HEK293 (cell line): ENCODE data around the gene RPRD1A.

ENCODE experiments used
- ELK4 ChIP-seq: IDR thresholded peaks from 2 replicates; pipeline ENCODE4 v1.6.1; 2011; ENCODE audit warnings: mild to moderate bottlenecking, low read depth, low read length, borderline replicate concordance
- ZBTB7A ChIP-seq: fragments of 450-650 bp; formaldehyde crosslinking; IDR thresholded peaks from 2 replicates; pipeline ENCODE4 v1.5.1; 2016; ENCODE audit warnings: low read depth, missing biosample characterization, missing genetic modification characterization
- ZNF121 ChIP-seq: fragments of 450-650 bp; formaldehyde crosslinking; IDR thresholded peaks from 2 replicates; pipeline ENCODE4 v1.5.1; 2016; ENCODE audit warnings: missing biosample characterization, missing genetic modification characterization
- ZNF274 ChIP-seq, 2 experiments: fragments of 200-500 bp in 1 of 2; fragments of 450-650 bp in 1 of 2; sonication (Bioruptor generic) in 1 of 2; formaldehyde crosslinking in 1 of 2; IDR thresholded peaks; 2 replicates each; pipeline versions ENCODE4 v1.5.1 to v1.6.1; 2014 to 2016; ENCODE audit warnings: borderline replicate concordance in 1 of 2, inconsistent platforms in 1 of 2, low read length in 1 of 2, missing biosample characterization in 1 of 2, missing genetic modification characterization in 1 of 2
- ZNF529 ChIP-seq: fragments of 450-650 bp; formaldehyde crosslinking; IDR thresholded peaks from 2 replicates; pipeline ENCODE4 v1.5.1; 2017; ENCODE audit warnings: missing genetic modification characterization, missing biosample characterization; ENCODE audit not compliant: insufficient replicate concordance
- ZNF558 ChIP-seq: fragments of 450-650 bp; formaldehyde crosslinking; IDR thresholded peaks from 2 replicates; pipeline ENCODE4 v1.5.1; 2016; ENCODE audit warnings: missing biosample characterization, missing genetic modification characterization
- ZNF560 ChIP-seq: fragments of 450-650 bp; formaldehyde crosslinking; IDR thresholded peaks from 2 replicates; pipeline ENCODE4 v1.5.1; 2017; ENCODE audit warnings: missing biosample characterization, missing genetic modification characterization, borderline replicate concordance
- TF ChIP-seq, protein P1 (sequence below): fragments of 450-650 bp; formaldehyde crosslinking; IDR thresholded peaks from 2 replicates; pipeline ENCODE4 v1.5.1; 2016; ENCODE audit warnings: missing biosample characterization, missing genetic modification characterization

GRCh38 chr18:36109737-36110136 is 42.4 kb upstream of the RPRD1A start:
- TF ChIP-seq ZNF274 (IDR thresholded peaks at IDR 0.05; ENCODE audit: low read length) = no peak
- TF ChIP-seq ZNF274 (tag by site-specific recombination; IDR thresholded peaks at IDR 0.05; ENCODE audit: borderline replicate concordance) = no peak
- TF ChIP-seq ZNF529 (tag by site-specific recombination) = no peak
- no peak for TF ChIP-seq ZNF560 (tag by site-specific recombination)
- TF ChIP-seq, protein P1, sequence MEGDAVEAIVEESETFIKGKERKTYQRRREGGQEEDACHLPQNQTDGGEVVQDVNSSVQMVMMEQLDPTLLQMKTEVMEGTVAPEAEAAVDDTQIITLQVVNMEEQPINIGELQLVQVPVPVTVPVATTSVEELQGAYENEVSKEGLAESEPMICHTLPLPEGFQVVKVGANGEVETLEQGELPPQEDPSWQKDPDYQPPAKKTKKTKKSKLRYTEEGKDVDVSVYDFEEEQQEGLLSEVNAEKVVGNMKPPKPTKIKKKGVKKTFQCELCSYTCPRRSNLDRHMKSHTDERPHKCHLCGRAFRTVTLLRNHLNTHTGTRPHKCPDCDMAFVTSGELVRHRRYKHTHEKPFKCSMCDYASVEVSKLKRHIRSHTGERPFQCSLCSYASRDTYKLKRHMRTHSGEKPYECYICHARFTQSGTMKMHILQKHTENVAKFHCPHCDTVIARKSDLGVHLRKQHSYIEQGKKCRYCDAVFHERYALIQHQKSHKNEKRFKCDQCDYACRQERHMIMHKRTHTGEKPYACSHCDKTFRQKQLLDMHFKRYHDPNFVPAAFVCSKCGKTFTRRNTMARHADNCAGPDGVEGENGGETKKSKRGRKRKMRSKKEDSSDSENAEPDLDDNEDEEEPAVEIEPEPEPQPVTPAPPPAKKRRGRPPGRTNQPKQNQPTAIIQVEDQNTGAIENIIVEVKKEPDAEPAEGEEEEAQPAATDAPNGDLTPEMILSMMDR (tag by site-specific recombination) = no peak
- TF ChIP-seq ZBTB7A (tag by site-specific recombination) = no peak
- no peak for TF ChIP-seq ZNF121
- no peak for TF ChIP-seq ZNF558 (tag by site-specific recombination)
- TF ChIP-seq ELK4 = no peak
